GM21528 (cell line): ENCODE data around the gene MSGN1.
A peak's percentile ranks its signal among the peaks of the same experiment; 100 is the strongest.
"Not testable (repeated sequence)": the region's sequence is repeated elsewhere in the genome, so short reads cannot be mapped to it uniquely, and the experiment has no call there.

Experiments used
- ATAC-seq: cut with Tn5 transposase; IDR thresholded peaks from one replicate; pipeline ENCODE4 v1.9.1; 2021; ENCODE audit warnings: mild to moderate bottlenecking, moderate library complexity; ENCODE audit not compliant: unreplicated experiment, low FRiP score

MSGN1 gene

DNA sequence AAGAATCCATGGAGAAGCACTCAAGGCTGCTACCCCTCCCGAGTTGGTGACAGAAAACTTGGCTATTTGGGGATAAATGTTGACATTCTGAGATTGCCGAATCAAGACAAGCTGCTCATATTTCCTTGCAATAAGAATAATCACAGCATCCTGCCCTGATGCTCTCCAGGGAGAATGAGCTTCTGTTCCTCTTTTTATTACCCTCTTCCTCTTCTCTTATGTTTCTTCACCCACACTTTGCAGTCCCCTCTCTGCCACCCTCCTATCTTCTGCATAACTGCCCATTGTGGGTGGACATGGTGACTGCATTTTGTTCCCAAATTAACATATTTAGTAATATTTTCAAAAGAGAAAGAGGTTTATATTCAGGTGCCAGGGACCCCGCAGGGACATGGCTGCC, 11.9 kb upstream of the MSGN1 start:
- ATAC-seq = peak; percentile 74

DNA sequence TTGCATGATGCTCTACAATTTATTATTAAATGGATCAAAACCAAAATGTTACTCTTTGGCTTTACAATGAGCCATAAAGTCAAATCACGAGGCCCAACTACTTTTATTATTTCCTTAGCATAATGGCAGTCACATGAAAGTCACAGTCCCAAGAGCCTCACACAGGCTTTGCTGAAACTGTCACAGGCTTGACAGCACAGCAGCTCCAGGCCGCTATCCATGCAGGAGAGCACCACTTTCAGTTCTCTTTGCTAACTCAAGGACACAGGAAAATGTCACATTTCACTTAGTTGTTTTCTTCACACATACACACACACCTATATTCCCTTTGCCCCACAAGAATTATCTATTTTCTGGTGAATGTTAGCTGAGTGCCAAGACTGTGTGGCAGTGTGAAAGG, 11.1 kb upstream of the MSGN1 start:
- ATAC-seq = peak; percentile 41

DNA sequence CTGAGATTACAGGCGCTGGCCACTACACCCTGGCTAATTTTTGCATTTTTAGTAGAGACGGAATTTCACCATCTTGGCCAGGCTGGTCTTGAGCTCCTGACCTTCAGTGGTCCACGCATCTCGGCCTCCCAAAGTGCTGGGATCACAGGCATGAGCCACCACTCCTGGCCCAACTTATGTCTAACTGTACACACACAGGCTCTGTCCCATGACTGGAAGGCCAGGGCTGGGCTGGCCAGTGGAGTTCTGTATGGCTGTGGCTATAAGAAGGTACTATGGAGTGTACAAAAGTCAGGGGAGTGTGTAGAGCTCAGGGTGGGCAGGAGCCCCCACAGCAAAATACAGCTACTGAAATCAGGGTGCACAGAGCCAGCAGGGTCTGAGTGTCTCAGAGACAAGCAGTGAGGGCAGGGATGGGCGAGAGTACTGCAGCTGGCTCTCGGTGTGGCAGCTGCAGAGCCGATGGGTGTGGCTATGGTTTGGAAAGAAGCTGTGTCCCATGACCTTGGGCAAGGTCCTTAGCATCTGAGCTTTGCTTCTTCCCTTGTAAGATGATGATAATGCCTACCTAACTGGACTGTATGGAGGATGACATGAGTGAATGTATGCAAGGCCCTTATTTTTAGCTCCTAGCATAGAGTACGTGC, 10.4 kb upstream of the MSGN1 start:
- ATAC-seq = peak; percentile 34

DNA sequence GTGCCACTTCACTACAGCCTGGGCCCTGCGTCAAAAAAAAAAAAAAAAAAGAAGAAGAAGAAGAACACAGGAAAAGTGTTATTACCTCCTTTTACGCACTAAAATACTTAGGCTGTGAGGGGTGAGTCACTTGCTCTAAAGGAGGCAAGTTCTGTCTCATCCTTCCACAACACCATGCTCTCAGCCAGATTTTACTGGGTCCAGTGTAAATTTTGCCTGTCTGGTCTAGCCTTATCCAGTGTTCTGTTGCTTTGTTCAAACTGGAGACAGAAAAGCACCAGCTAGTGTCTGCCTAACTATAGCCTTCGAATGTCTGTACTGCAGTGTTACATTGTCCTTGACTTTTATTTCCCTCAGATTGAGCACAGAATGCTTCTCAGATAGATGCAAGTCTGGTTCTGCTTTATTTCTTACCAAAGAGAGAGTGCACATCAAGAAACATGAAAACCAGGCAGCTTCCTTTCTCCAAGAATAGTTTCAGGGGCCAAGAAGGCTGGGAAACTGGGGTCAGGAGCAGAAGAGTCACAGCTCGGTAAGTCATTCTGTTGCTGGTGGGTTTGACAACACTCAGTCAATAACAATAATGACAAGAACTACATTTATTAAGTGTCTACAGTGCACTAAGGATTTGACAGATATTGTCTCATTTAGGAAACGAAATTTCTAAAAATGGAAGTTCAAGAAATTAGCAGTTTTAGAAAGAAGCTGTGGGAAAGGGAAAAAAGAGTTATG, 3.1 kb upstream of the MSGN1 start:
- ATAC-seq = peak; percentile 51

DNA sequence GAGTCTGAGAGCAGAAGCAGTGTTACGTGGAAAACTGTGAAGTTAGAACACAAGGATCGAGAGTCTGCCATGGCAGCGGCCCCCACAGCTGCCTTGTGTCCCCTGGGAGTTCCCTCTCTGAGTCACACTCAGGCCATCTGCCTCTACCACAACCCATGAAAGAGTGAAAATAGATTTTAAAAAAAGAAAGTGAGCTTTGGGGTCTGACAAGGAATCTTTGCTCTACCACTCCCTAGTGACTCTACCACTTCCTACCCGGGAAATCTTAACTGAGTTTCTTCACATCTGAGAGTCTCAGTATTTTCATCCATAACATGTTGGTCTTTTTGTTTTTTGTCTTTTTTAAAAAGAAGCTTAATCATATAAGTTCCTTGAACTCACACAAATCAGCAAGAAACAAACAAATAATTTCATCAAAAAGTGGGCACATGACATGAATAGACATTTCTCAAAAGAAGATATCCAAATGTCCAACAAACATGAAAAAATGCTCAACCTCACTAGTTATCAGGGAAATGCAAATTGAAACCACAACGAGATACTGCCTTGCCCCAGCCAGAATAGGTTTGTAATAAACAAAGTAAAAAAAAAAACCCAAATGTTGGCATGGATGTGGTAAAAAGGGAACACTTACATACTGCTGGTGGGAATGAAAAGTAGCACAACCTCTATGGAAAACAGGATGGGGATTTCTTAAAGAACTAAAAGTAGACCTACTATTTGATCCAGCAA, 2.4 kb upstream of the MSGN1 start:
- peak; percentile 87 for ATAC-seq

DNA sequence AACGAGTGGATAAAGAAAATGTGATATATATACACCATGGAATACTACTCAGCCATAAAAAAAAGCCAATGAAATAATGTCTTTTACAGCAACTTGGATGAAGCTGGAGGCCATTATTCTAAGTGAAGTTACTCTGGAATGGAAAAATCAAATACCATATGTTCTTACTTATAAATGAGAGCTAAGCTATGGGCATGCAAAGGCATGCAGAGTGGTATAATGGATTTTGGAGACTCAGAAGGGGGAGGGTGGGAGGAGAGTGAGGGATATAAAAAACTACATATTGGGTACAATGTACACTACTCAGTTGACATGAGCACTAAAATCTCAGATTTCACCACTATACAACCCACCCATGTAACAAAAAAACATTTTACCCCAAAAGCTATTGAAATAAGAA, 1.7 kb upstream of the MSGN1 start:
- no peak for ATAC-seq

DNA sequence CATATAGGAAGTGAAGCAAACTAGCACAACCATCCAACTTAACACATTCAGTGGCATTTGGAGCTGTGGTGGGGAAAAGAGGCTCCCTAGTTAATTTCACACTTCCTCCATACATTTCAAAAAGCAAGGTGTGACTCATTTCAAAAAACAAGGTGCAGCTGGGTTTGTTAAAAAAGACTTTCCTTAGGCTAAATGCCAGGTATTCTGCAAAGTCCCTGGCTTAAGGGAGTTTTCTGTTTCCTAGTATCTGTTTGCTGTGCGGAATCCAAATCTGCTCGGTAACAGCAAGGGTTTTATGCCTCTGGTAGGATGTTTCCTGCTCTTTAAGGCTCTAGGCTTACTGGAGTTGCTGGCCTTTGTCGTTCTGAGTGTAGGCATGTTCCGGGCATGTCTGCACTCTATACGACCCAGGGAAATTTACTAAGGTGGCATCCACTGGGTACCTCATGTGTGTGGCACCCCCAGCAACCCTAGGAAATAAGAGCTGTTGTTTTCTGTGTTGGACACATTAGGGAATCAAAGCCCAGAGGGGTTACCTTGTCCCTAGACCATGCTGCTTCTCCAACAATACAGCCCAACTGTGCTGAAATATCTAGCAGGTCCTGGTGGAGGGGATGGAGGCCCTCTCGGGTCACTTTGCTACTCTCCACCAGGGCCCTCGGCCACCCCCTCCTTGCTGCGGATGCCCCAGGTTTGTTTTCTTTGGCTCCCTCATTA, 634 bp upstream of the MSGN1 start:
- ATAC-seq = no peak

DNA sequence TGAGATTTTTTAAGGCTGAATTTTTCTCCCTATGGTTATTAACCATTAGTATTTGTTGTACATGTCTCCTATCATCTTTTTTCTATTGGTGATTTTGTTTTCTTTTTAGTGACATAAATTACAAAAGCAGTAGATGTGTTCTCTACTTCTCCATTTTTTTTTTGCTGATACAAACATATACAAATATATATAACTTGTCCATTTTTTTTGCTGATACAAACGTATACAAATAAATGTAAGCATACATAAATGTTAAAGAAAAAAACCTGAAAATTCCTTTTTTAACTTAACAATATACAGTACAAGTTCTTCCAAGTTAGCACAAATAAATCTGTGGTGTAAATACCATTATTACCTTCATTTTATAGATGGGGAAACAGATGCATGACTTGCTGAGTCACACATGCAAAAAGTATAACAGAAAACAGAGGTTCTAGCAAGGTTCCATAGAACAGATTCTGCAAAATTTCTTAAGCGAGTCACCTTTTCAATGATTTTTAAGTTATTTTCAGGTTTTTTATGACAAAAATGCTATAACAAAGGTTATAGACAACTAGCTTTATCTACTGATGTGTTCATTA, 2.1 kb downstream of the MSGN1 start:
- ATAC-seq = no peak

DNA sequence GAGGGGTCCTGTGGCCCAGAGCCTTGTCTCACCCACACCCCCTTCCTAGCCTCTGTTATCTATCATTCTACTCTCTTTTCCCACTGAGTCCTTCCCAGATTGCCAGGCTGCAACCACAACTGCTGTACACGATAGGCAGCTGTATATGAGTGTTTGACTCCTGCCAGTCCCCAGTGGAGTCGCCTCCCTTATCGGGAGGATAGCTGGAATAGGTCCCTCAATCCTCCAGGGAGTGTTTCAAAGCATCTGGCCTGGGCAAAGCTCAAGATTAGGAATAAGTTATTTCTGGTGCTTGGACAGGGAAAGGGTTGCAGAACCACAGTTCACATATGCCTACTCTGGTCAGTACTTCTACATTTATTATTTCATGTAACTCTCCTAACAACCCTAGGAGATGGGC, 4.8 kb downstream of the MSGN1 start:
- no peak for ATAC-seq

DNA sequence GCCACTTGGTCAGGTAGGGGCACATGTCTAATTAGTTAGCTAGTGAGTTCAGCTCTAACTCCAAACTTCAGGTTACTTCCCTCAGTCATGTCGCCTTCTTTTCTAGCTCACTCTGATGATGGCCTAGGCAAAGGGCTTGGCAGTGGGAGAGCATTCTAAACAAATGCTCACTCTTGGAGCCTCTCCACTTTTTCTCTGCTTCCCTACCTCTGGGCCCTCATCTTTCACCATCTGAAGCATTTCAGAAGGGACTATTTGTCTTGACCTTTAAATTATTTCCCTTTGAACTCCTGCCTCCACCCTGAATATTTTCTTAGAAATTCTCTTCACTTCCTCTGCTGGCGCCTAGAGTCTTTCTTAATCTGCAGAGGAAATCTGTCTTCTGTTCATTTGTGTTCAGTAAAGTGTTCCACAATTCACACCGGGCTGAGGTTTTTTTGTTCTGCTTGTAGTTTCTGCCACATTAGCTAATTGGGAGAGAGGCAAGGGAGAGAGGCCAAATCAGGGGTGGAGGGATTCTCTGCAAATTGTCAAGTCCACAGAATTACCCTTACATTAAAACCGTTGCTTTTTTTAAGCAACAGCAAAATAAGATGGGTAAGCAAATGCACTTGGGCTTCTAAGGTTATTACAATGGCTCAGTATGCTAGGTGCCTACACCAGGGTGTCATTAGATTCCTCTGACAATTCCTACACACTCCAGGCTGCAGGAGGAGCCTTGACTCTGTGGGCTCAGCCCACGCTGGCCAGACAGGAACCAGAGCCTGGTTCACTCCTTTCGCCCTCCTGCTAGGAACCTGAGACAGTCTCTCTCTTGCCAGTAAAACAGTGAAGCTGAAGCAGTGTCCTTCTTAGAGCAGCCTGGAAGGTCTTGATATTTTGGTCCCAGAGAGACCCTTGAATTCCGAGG, 5.5 kb downstream of the MSGN1 start:
- peak; percentile 59 for ATAC-seq

DNA sequence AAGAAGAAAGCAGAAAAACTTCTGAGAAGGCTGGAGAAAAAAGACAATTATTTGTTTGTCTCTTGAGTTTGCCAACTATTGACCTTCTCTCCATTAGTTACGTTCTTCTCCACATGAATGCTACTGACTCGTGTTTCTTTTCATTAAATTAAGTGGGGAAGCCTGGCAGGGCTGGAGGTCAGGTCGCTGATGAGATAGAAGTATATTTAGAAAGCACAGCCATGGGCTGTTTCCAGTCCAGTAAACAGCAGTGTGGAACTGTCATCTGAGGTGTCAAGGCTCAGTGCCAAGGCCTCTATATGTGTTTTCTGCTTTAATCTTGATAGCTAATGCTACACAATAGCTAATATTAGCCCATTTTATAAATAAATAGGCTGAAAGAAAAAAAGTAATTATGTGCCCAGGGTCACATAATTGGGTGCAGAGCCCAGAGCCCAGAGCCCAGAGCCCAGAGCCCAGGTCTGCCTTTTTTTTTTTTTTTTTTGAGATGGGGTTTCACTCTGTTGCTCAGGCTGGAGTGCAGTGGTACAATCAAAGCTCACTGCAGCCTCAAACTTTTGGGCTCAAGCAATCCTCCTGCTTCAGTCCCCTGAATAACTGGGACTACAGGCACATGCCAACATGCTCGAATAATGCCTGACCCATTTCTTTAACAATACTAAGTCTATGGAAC, 6.3 kb downstream of the MSGN1 start:
- peak; percentile 58 for ATAC-seq

DNA sequence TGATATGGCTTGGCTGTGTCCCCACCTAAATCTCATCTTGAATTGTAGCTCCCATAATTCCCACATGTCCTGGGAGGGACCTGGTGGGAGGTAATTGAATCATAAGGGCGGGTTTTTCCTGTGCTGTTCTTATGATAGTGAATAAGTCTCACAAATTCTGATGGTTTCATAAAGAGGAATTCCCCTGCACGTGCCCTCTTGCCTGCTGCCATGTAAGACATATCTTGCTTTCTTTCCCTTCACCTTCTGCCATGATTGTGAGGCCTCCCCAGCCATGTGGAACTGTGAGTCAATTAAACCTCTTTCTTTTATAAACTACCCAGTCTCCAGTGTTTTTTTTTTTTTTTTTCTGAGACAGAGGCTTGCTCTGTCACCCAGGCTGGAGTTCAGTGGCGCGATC, 7.4 kb downstream of the MSGN1 start:
- ATAC-seq = not testable (repeated sequence)

DNA sequence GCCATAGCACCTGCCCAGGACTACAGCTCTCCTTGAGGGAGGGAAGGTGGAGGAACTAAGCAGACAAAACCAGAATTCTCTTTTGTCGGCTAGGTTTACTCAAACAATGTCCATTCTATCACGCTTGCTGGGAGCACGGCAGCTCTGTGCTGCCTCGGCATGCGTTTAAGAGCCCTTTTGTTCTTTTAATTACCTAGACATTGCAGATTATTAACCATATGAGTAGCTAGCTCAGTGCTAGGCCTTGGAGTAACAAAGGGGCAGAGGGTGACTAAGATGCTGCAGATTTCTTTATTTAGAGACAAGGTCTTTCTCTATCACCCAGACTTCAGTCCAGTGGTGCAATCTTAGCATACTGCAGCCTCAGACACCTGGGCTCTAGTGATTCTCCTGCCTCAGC, 11.1 kb downstream of the MSGN1 start:
- no peak for ATAC-seq

DNA sequence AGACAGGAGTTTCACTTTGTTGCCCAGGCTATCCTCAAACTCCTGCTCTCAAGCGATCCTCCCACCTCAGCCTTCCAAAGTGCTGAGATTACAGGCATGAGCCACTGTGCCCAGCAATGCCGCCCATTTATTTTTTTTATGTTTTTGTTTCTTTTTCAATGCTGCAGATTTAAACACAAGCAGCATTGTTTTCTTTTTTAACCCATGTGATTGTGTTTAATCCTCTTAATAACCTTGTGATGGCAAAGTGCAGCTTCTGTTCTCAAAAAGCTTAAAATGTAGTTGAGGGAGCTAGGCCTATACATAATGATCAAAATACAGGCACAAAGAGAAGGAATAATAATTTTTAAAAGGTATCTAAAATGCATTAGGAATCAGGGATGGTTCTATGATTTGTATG, 11.5 kb downstream of the MSGN1 start:
- ATAC-seq = no peak

DNA sequence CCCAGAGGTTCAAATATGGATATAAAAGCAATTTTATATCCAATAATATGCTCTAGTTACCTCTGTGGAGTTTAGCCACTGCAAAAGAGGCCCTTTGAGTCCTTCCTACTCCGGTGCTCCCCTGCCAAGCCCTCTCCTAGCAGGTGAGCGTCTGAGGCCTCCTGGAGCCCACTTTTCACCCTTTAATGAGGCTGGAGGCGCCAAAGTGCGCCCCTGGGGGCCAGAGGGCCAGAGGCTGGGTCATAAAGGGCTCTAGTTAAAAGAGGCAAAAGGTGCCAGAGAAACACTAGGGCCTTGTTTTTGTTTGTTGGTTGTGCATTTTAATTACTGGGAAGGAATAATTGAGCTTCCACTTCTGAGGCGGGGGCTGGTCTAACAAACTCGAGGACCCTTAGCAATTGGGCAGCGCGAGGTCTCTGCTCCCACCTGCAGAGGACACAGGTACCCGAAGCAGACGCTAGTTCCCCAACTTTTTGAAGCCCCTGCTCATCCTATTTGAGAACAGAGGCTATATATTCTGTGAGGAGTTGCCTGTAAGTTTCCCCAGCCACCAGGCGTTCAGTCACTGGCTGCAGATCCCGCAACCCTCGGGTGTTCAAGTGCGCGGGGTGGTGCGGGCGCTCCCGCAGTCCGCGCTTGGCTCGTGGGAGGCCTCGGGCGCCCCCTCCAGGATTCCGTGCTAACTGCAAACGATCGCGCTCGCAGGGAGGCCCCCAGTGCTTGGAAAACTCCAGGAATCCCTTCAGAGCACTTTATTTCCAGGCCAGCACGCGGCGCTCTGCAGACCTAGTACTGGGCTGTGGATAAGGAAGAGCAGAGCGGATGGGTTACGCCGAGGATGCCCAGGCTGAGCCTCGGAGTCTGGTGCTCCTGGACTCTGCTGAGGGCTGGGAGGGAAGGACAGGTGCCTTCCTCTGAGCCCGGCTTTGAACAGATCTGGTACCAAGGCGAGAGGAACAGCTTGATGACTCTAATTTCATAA, 14.1 kb downstream of the MSGN1 start:
- peak; percentile 88 for ATAC-seq

DNA sequence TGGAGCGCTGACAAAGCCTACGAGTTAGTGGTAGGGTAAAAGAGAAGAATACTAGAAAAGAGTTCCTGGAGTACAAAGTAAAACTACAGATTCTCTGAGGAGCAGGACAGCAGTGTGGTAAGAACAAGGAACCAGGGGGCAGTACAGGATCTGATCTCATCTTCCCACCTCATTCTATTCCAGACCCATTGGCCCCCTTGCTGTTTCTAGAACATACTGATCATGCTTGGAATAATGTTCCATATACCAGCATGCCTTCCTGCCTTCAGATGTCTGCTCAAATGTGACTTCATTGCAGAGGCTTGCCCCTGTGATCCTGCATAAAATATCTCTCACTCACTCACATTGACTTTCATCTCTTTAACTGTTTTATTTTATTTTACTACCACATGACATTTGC, 19.3 kb downstream of the MSGN1 start:
- no peak for ATAC-seq

DNA sequence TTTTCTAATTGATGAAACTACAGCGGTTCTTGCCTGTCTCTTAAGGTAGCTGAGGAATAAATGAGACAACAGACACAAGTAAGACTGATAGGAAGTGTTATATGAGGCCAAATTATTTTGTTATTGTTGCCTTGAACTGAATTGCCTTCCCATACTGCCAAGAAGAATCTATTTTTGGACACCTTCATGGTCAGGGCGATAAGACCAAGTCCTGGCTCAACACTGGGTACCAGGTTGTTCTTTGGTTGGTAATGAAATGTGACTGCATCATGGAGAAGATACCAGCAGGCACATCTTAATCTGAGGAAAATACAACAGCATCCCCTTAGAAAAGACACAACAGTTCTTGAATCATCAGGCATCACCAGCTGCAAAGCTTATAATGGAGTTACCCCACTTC, 23.7 kb downstream of the MSGN1 start:
- ATAC-seq = no peak

DNA sequence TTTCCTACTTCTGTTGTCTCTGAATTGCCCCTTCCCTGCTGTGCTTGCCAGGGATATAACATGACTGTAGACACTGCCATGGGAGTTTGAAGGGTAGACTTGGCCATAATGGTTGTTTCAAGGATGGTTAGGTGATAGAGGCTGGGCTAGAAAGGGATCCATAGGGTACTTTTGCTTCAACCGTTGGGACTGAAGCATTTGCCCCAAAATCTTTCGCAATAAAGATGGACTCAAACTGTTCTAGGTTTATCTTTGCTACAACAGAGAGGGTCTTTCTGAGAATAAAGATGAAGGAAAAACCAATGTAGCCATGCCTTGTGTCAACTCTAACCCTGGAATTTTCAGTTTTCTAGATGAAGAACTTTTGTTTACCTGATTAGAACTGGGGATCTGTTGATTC, 27.2 kb downstream of the MSGN1 start:
- ATAC-seq = no peak
